Neural cell (in vitro differentiated cells): ENCODE data around the gene OBSCN. TPM values are rescaled to one million over a fixed set of nuclear protein-coding genes. Genes with fewer than 3 reads are reported as not detected.

Experiments
- H2AFZ ChIP-seq: fragments of 200-600, 300-800 bp; sonication (generic), shearing (Covaris generic); 2 replicates; pipeline ENCODE4 v1.6.0; 2014; ENCODE audit warnings: low read depth, mild to moderate bottlenecking, antibody characterized with exemption, low read length, moderate library complexity
- H3F3A ChIP-seq: fragments of 200-600 bp; shearing (Covaris generic); 2 replicates; pipeline ENCODE4 v1.6.1; 2016; ENCODE audit warnings: mild to moderate bottlenecking, moderate library complexity, mixed read lengths, antibody characterized with exemption, low read length; ENCODE audit not compliant: insufficient read depth, poor library complexity, severe bottlenecking
- H3K27ac ChIP-seq: fragments of 200-600, 300-800 bp; sonication (generic), shearing (Covaris generic); 2 replicates; pipeline ENCODE4 v1.5.1; 2014; ENCODE audit warnings: mild to moderate bottlenecking, low read length, moderate library complexity
- H3K27me3 ChIP-seq: fragments of 300-800, 200-600 bp; sonication (generic), shearing (Covaris generic); 2 replicates; pipeline ENCODE4 v1.6.0; 2014; ENCODE audit warnings: mild to moderate bottlenecking, low read depth, low read length, moderate library complexity; ENCODE audit not compliant: insufficient read depth
- H3K36me3 ChIP-seq: fragments of 300-800, 200-600 bp; sonication (generic), shearing (Covaris generic); 2 replicates; pipeline ENCODE4 v1.5.1; 2014; ENCODE audit warnings: mild to moderate bottlenecking, antibody characterized with exemption, low read length, moderate library complexity; ENCODE audit not compliant: insufficient read depth
- H3K4me2 ChIP-seq: fragments of 300-800, 200-600 bp; sonication (generic), shearing (Covaris generic); 2 replicates; pipeline ENCODE4 v1.6.0; 2014; ENCODE audit warnings: mild to moderate bottlenecking, low read length
- H3K4me3 ChIP-seq: fragments of 300-800, 200-600 bp; sonication (generic), shearing (Covaris generic); 2 replicates; pipeline ENCODE4 v1.5.1; 2014; ENCODE audit warnings: mild to moderate bottlenecking, low read length, moderate library complexity
- H3K79me2 ChIP-seq: fragments of 200-600 bp; shearing (Covaris generic); replicated peaks from 2 replicates; pipeline ENCODE4 v1.6.0; 2014; ENCODE audit warnings: mild to moderate bottlenecking, low read length, moderate library complexity; ENCODE audit not compliant: insufficient read depth
- H3K9ac ChIP-seq: fragments of 300-800, 200-600 bp; sonication (generic), shearing (Covaris generic); 2 replicates; pipeline ENCODE4 v1.6.1; 2016; ENCODE audit warnings: mild to moderate bottlenecking, low read length, mixed read lengths
- H3K9me2 ChIP-seq: fragments of 200-600 bp; shearing (Covaris generic); 2 replicates; pipeline ENCODE4 v1.6.1; 2016; ENCODE audit warnings: mild to moderate bottlenecking, low read length, mixed read lengths; ENCODE audit not compliant: insufficient read depth
- H3K9me3 ChIP-seq: fragments of 200-600, 300-800 bp; sonication (generic), shearing (Covaris generic); 2 replicates; pipeline ENCODE4 v1.6.1; 2016; ENCODE audit warnings: mild to moderate bottlenecking, mixed run types, low read length, moderate library complexity, mixed read lengths
- H4K20me1 ChIP-seq: fragments of 200-600 bp; shearing (Covaris generic); 2 replicates; pipeline ENCODE4 v1.6.1; 2016; ENCODE audit warnings: mild to moderate bottlenecking, mixed run types; ENCODE audit not compliant: insufficient read depth
- CTCF ChIP-seq: fragments of 450-650 bp; IDR thresholded peaks from 2 replicates; pipeline ENCODE4 v1.5.1; 2014; ENCODE audit warnings: antibody characterized with exemption, mild to moderate bottlenecking, moderate library complexity; ENCODE audit not compliant: poor library complexity, severe bottlenecking
- EP300 ChIP-seq: fragments of 450-650 bp; conservative IDR thresholded peaks from 2 replicates; pipeline ENCODE4 v1.6.1; 2014; ENCODE audit warnings: antibody characterized with exemption, mild to moderate bottlenecking, moderate library complexity; ENCODE audit not compliant: poor library complexity, severe bottlenecking
- EZH2 ChIP-seq: fragments of 200-600, 300-800 bp; shearing (Covaris generic), sonication (generic); IDR thresholded peaks from 2 replicates; pipeline ENCODE4 v1.6.1; 2014; ENCODE audit warnings: antibody characterized with exemption, low read length, borderline replicate concordance, mild to moderate bottlenecking; ENCODE audit not compliant: insufficient read depth, poor library complexity, severe bottlenecking
- MXI1 ChIP-seq: fragments of 450-650 bp; conservative IDR thresholded peaks from 2 replicates; pipeline ENCODE4 v1.6.1; 2014; ENCODE audit warnings: antibody characterized with exemption, mild to moderate bottlenecking; ENCODE audit not compliant: poor library complexity, severe bottlenecking
- POLR2AphosphoS5 ChIP-seq: IDR thresholded peaks from 2 replicates; pipeline ENCODE4 v1.6.1; 2012
- RAD21 ChIP-seq: fragments of 450-650 bp; conservative IDR thresholded peaks from 2 replicates; pipeline ENCODE4 v1.6.1; 2014; ENCODE audit warnings: antibody characterized with exemption, mild to moderate bottlenecking, moderate library complexity
- SMC3 ChIP-seq: fragments of 450-650 bp; conservative IDR thresholded peaks from 2 replicates; pipeline ENCODE4 v1.6.1; 2014; ENCODE audit warnings: antibody characterized with exemption, mild to moderate bottlenecking, moderate library complexity; ENCODE audit not compliant: poor library complexity
- TAF1 ChIP-seq: IDR thresholded peaks from 2 replicates; pipeline ENCODE4 v1.6.1; 2012; ENCODE audit warnings: low read depth
- polyA plus RNA-seq: library from polyadenylated mRNA; depleted of rRNA; stranded (reverse); fragments of >200 nt; gene quantifications from 2 replicates; pipeline ENCODE4 v1.2.3, GENCODE V29; 2014
- TF ChIP-seq, protein P1 (sequence below): IDR thresholded peaks from 2 replicates; pipeline ENCODE4 v1.6.1; 2012; ENCODE audit warnings: borderline replicate concordance

Gene OBSCN
- polyA plus RNA-seq, 1 donor from 2014 or later, result 7.2 TPM

DNA sequence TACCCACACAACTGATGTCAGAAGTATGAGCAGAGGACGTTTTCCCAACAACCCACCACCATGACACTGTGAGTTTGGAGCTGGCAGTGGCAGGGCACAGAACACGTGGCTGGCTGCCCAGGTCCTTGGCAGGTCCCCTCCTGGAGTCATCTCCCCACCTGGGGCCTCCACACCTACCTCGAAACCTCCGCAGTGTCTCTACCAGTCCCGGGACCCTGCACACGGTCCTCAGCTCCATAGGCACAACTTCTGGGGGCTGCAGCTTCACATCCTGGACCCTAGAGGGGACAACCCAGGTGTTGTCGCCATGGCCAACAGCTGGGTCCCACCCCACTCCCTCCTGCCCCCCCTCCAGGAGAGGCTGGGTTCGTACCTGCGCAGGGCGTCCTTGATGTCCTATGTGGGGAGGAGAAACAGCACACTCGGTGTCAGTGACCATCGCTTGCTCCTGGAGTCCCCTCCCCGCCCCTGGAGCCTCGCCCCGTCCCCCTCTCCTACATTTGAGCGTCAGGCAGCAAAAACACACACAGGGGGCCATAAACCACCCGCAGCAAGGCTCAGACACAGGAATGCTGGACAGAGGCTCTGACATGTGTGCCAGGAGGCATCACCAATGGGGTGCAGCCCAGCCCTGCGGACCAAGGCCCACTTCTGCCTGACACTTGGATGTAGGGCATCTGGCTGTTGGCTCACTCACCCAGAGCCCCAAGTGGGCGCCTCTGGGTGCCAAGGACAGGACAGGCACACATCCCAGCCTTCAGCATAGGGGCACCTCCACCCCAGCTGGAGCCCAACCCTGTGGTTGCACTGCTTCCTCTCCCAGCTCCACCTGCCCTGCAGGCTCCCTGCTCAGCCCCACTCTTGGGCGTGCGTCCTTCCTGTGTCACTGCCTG, 189.2 kb downstream of the OBSCN start:
- no peaks in the 10 kb centered on the region for H4K20me1 ChIP-seq
- H3K79me2 ChIP-seq, result no peaks in the 10 kb centered on the region
- no peaks in the 10 kb centered on the region for H3K36me3 ChIP-seq
- H3K27ac ChIP-seq, result no peak overlapping the region
- H3K27me3 ChIP-seq, result no peaks in the 10 kb centered on the region
- no peaks in the 10 kb centered on the region for H3F3A ChIP-seq
- H3K9me2 ChIP-seq, result no peaks in the 10 kb centered on the region
- no peak overlapping the region for H3K9ac ChIP-seq
- no peak overlapping the region for H2AFZ ChIP-seq
- no peaks in the 10 kb centered on the region for H3K9me3 ChIP-seq
- TF ChIP-seq RAD21 (no peak), EP300 (no peak), EZH2 (no peak), SMC3 (no peak), MXI1 (no peak), TAF1 (no peak), POLR2AphosphoS5 (no peak), CTCF (no peak)
- TF ChIP-seq, protein P1, sequence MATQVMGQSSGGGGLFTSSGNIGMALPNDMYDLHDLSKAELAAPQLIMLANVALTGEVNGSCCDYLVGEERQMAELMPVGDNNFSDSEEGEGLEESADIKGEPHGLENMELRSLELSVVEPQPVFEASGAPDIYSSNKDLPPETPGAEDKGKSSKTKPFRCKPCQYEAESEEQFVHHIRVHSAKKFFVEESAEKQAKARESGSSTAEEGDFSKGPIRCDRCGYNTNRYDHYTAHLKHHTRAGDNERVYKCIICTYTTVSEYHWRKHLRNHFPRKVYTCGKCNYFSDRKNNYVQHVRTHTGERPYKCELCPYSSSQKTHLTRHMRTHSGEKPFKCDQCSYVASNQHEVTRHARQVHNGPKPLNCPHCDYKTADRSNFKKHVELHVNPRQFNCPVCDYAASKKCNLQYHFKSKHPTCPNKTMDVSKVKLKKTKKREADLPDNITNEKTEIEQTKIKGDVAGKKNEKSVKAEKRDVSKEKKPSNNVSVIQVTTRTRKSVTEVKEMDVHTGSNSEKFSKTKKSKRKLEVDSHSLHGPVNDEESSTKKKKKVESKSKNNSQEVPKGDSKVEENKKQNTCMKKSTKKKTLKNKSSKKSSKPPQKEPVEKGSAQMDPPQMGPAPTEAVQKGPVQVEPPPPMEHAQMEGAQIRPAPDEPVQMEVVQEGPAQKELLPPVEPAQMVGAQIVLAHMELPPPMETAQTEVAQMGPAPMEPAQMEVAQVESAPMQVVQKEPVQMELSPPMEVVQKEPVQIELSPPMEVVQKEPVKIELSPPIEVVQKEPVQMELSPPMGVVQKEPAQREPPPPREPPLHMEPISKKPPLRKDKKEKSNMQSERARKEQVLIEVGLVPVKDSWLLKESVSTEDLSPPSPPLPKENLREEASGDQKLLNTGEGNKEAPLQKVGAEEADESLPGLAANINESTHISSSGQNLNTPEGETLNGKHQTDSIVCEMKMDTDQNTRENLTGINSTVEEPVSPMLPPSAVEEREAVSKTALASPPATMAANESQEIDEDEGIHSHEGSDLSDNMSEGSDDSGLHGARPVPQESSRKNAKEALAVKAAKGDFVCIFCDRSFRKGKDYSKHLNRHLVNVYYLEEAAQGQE, result no peak
- no peak overlapping the region for H3K4me2 ChIP-seq
- H3K4me3 ChIP-seq, result no peak overlapping the region

DNA sequence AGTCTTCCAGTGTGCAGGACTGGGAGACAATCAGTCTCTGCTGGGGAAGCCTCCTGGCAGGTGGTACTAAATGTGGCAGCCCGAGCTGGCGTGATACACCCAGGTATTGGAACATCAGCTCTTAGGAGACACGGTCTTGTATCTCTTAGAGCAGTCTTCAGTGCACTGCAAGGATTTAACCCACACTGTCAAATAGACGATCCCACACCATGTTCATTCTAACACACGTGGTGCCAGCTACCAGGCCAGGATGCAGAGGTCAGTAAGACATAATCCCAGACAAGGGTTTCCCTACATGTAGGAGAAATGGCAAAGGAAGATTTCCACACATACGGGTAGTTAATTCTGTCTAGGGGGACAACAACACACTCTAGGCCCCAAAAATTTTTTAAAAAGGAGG, 190.1 kb downstream of the OBSCN start:
- H3K9me2 ChIP-seq, result no peaks in the 10 kb centered on the region
- no peaks in the 10 kb centered on the region for H3F3A ChIP-seq
- H3K4me2 ChIP-seq, result no peak overlapping the region
- no peaks in the 10 kb centered on the region for H3K79me2 ChIP-seq
- TF ChIP-seq MXI1 (no peak), RAD21 (no peak), CTCF (no peak), EP300 (no peak), POLR2AphosphoS5 (no peak), TAF1 (no peak), EZH2 (no peak), SMC3 (no peak)
- TF ChIP-seq, protein P1, result no peak
- no peak overlapping the region for H3K9ac ChIP-seq
- H3K4me3 ChIP-seq, result no peak overlapping the region
- H2AFZ ChIP-seq, result no peak overlapping the region
- no peaks in the 10 kb centered on the region for H4K20me1 ChIP-seq
- no peak overlapping the region for H3K27ac ChIP-seq
- H3K9me3 ChIP-seq, result no peaks in the 10 kb centered on the region
- no peaks in the 10 kb centered on the region for H3K36me3 ChIP-seq
- H3K27me3 ChIP-seq, result no peaks in the 10 kb centered on the region
